ENCODE data around the gene SCFD1. TPM values are rescaled to one million over a fixed set of nuclear protein-coding genes. Genes with fewer than 3 reads are reported as not detected.
"Not testable (repeated sequence)": the region's sequence is repeated elsewhere in the genome, so short reads cannot be mapped to it uniquely, and the experiment has no call there.

SCFD1 gene
- total and polyA plus RNA-seq, 3 donors from 2014 or later: 43.3 to 74.6 (median 63.3) TPM

GRCh38 chr14:30623412-30624131, 1.5 kb downstream of the SCFD1 start:
- H3K4me1 ChIP-seq: peaks cover 13% of the 10 kb centered on the region
- H3K27me3 ChIP-seq: no peaks in the 10 kb centered on the region
- WGBS, 2 donors: 61 to 63% methylated on average over 7 of the region's 7 CpGs
- no peak for TF ChIP-seq CTCF (IDR thresholded peaks at IDR 0.05)
- no peak for TF ChIP-seq POLR2A (IDR thresholded peaks at IDR 0.05)
- H3K4me3 ChIP-seq: no peak overlapping the region
- H3K36me3 ChIP-seq (ENCODE audit: low read depth, missing control alignments): no peaks in the 10 kb centered on the region
- no peaks in the 10 kb centered on the region for H3K9me3 ChIP-seq
- H3K27ac ChIP-seq: no peak overlapping the region
- intact Hi-C loops (cut with DNase I; ENCODE audit: low total_unique reads): no loop called here
- no peak for DNase-seq

- Histone ChIP-seq H3K27me3 (no peaks in the 10 kb centered on the region), H3K4me3 (no peak overlapping the region), H3K4me1 (peaks cover 13% of the 10 kb centered on the region), H3K9me3 (no peaks in the 10 kb centered on the region), H3K36me3 (ENCODE audit: low read depth, missing control alignments) (no peaks in the 10 kb centered on the region), H3K27ac (no peak overlapping the region)
- TF ChIP-seq CTCF (IDR thresholded peaks at IDR 0.05) (no peak), POLR2A (IDR thresholded peaks at IDR 0.05) (no peak)
- no peak for DNase-seq
- 77 to 84% methylated on average over 5 of the region's 5 CpGs for WGBS, 2 donors
- intact Hi-C loops (cut with DNase I; ENCODE audit: low total_unique reads): no loop called here
These were observed 2.0 kb downstream of the SCFD1 start for GRCh38 chr14:30624132-30624423.

- WGBS, 2 donors: 94 to 96% methylated on average over 3 of the region's 3 CpGs
- TF ChIP-seq CTCF (IDR thresholded peaks at IDR 0.05) (no peak), POLR2A (IDR thresholded peaks at IDR 0.05) (no peak)
- Histone ChIP-seq H3K9me3 (no peaks in the 10 kb centered on the region), H3K4me3 (no peak overlapping the region), H3K27ac (no peak overlapping the region), H3K4me1 (peaks cover 13% of the 10 kb centered on the region), H3K27me3 (no peaks in the 10 kb centered on the region), H3K36me3 (ENCODE audit: low read depth, missing control alignments) (no peaks in the 10 kb centered on the region)
- DNase-seq: no peak
- intact Hi-C loops (cut with DNase I; ENCODE audit: low total_unique reads): no loop called here
These were observed 3.4 kb downstream of the SCFD1 start for GRCh38 chr14:30625533-30625932.

GRCh38 chr14:30629432-30629831, 7.3 kb downstream of the SCFD1 start:
- intact Hi-C loops (cut with DNase I; ENCODE audit: low total_unique reads); H3K36me3 ChIP-seq (ENCODE audit: low read depth, missing control alignments); H3K9me3 ChIP-seq; H3K4me3 ChIP-seq; H3K27me3 ChIP-seq; H3K27ac ChIP-seq; H3K4me1 ChIP-seq; DNase-seq: not testable (repeated sequence)
- 96 to 98% methylated on average over 8 of the region's 8 CpGs for WGBS, 2 donors

- Histone ChIP-seq H3K9me3 (no peaks in the 10 kb centered on the region), H3K4me3 (no peak overlapping the region), H3K27ac (no peak overlapping the region), H3K27me3 (no peaks in the 10 kb centered on the region), H3K4me1 (no peaks in the 10 kb centered on the region), H3K36me3 (ENCODE audit: low read depth, missing control alignments) (no peaks in the 10 kb centered on the region)
- TF ChIP-seq CTCF (IDR thresholded peaks at IDR 0.05) (no peak), POLR2A (IDR thresholded peaks at IDR 0.05) (no peak)
- intact Hi-C loops (cut with DNase I; ENCODE audit: low total_unique reads): no loop called here
- no peak for DNase-seq
These were observed 8.1 kb downstream of the SCFD1 start for GRCh38 chr14:30630248-30630647.
